ENCODE results near the gene ASB2.

ASB2 gene

GRCh38 chr14:93999573-93999972 is 23.2 kb upstream of the ASB2 start:
- Histone ChIP-seq H3K27me3 (replicated peaks) (peaks cover 11% of the 10 kb centered on the region), H3K36me3 (replicated peaks) (no peaks in the 10 kb centered on the region), H3K4me3 (ENCODE audit: low read depth, low read length) (no peak overlapping the region), H3K27ac (no peak overlapping the region)
- TF ChIP-seq CTCF (IDR thresholded peaks at IDR 0.05; ENCODE audit: low read depth, low read length, missing control alignments): no peak
- no peak for DNase-seq
- in situ Hi-C loops (cut with HindIII; ENCODE audit: low pct_ligation_motif_present, low sequenced_read_pairs): no loop called here

DNA sequence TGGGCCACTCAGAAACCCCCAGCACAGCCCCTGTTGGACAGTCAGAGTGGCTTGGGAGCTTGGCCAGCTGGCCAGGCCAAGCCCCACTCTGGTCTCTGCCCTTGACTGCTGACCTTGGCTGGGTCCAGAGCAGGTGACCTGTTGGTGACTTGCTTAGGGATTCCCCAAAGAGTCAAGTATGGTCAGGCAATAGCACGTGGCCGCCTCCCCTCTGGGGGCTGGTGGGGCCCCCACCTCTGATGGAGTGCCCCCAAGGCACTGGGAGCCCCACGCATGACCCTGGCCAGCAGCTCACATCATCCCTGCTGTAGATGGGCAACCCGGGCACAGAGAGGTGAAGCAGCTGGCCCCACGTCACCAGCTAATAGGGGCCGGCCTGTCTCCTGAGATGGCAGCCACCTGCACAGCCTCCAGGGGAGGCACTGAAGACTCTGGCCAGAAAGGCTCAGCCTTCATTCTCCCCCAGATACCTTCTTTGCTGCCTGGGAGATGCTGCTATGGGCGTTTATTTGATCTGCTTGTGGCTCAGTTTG is 22.6 kb upstream of the ASB2 start:
- in situ Hi-C loops (cut with HindIII; ENCODE audit: low pct_ligation_motif_present, low sequenced_read_pairs): no loop called here
- H3K27me3 ChIP-seq (replicated peaks): peaks cover 9% of the 10 kb centered on the region

GRCh38 chr14:93997916-93998870 is 21.8 kb upstream of the ASB2 start:
- no peak for DNase-seq

More for the DNA sequence above, 22.6 kb upstream of the ASB2 start:
- no peak for TF ChIP-seq CTCF (IDR thresholded peaks at IDR 0.05; ENCODE audit: low read depth, low read length, missing control alignments)
- H3K36me3 ChIP-seq (replicated peaks): no peaks in the 10 kb centered on the region
- H3K27ac ChIP-seq: no peak overlapping the region
- no peak overlapping the region for H3K4me3 ChIP-seq (ENCODE audit: low read depth, low read length)
- no peak for DNase-seq

GRCh38 chr14:93997082-93997481 is 20.7 kb upstream of the ASB2 start, which contains the start of gene CCDC197:
Gene CCDC197, plus strand, starts transcription at chr14:93997301. Its CDS starts 831 bp downstream, at chr14:93998132.
- TF ChIP-seq CTCF (IDR thresholded peaks at IDR 0.05; ENCODE audit: low read depth, low read length, missing control alignments): no peak
- in situ Hi-C loops (cut with HindIII; ENCODE audit: low pct_ligation_motif_present, low sequenced_read_pairs): no loop called here
- Histone ChIP-seq H3K4me3 (ENCODE audit: low read depth, low read length) (no peak within 1 kb of the TSS), H3K27ac (no peak within 1 kb of the TSS), H3K36me3 (replicated peaks) (no peaks in the 10 kb centered on the region), H3K27me3 (replicated peaks) (peaks cover 9% of the 10 kb centered on the region)
- DNase-seq: no peak

More at GRCh38 chr14:93997916-93998870, 21.8 kb upstream of the ASB2 start:
- Histone ChIP-seq H3K36me3 (replicated peaks) (no peaks in the 10 kb centered on the region), H3K27me3 (replicated peaks) (peaks cover 9% of the 10 kb centered on the region), H3K27ac (no peak overlapping the region), H3K4me3 (ENCODE audit: low read depth, low read length) (no peak overlapping the region)
- TF ChIP-seq CTCF (IDR thresholded peaks at IDR 0.05; ENCODE audit: low read depth, low read length, missing control alignments): no peak
- in situ Hi-C loops (cut with HindIII; ENCODE audit: low pct_ligation_motif_present, low sequenced_read_pairs): no loop called here

GRCh38 chr14:93996130-93996695 is 19.8 kb upstream of the ASB2 start:
- Histone ChIP-seq H3K27me3 (replicated peaks) (peaks cover 6% of the 10 kb centered on the region), H3K27ac (no peak overlapping the region)

More at GRCh38 chr14:93996130-93996695, 19.8 kb upstream of the ASB2 start:
- no peak overlapping the region for H3K4me3 ChIP-seq (ENCODE audit: low read depth, low read length)
- in situ Hi-C loops (cut with HindIII; ENCODE audit: low pct_ligation_motif_present, low sequenced_read_pairs): no loop called here
- no peak for DNase-seq
- no peaks in the 10 kb centered on the region for H3K36me3 ChIP-seq (replicated peaks)
- no peak for TF ChIP-seq CTCF (IDR thresholded peaks at IDR 0.05; ENCODE audit: low read depth, low read length, missing control alignments)
